SU-DHL-6 (cell line): ENCODE measurements around the gene MIEN1.
A peak's percentile ranks its signal among the peaks of the same experiment; 100 is the strongest.

Experiments used
- H2AFZ ChIP-seq: fragments of 200-600 bp; sonication (generic); 2 replicates; pipeline ENCODE4 v1.6.1; 2014; ENCODE audit warnings: low read depth, mild to moderate bottlenecking, moderate library complexity, mixed read lengths, antibody characterized with exemption, low read length; ENCODE audit not compliant: severe bottlenecking
- H3F3A ChIP-seq: fragments of 200-600 bp; shearing (Covaris generic); 2 replicates; pipeline ENCODE4 v1.6.0; 2016; ENCODE audit warnings: antibody characterized with exemption, mild to moderate bottlenecking; ENCODE audit not compliant: insufficient read depth
- H3K27ac ChIP-seq: fragments of 200-600 bp; sonication (generic); 2 replicates; pipeline ENCODE4 v1.5.1; 2016; ENCODE audit warnings: low read depth, mild to moderate bottlenecking, low read length, moderate library complexity, mixed read lengths
- H3K27me3 ChIP-seq: fragments of 200-600 bp; sonication (generic), shearing (Covaris generic); 2 replicates; pipeline ENCODE4 v1.6.0; 2014; ENCODE audit warnings: mild to moderate bottlenecking, low read length
- H3K36me3 ChIP-seq: fragments of 200-600 bp; sonication (generic); 2 replicates; pipeline ENCODE4 v1.6.1; 2014; ENCODE audit warnings: mild to moderate bottlenecking, low read length, mixed read lengths
- H3K4me2 ChIP-seq: fragments of 300-600, 200-600 bp; shearing (Covaris generic), sonication (generic); 2 replicates; pipeline ENCODE4 v1.6.0; 2014; ENCODE audit warnings: low read length, low read depth, mild to moderate bottlenecking; ENCODE audit not compliant: poor library complexity, severe bottlenecking
- H3K4me3 ChIP-seq: fragments of 200-600 bp; sonication (generic); 2 replicates; pipeline ENCODE4 v1.5.1; 2014; ENCODE audit warnings: antibody characterized with exemption, low read length, mild to moderate bottlenecking, mixed read lengths; ENCODE audit not compliant: insufficient read depth, poor library complexity, severe bottlenecking
- H3K79me2 ChIP-seq: fragments of 200-600 bp; sonication (generic); 2 replicates; pipeline ENCODE4 v1.6.1; 2014; ENCODE audit warnings: mild to moderate bottlenecking, low read length, moderate library complexity; ENCODE audit not compliant: insufficient read depth
- H3K9ac ChIP-seq: fragments of 200-600 bp; sonication (generic); 2 replicates; pipeline ENCODE4 v1.7.0; 2014; ENCODE audit warnings: mild to moderate bottlenecking, low read length
- H3K9me2 ChIP-seq: fragments of 200-600 bp; sonication (generic); replicated peaks from 2 replicates; pipeline ENCODE4 v1.6.1; 2014; ENCODE audit warnings: low read length; ENCODE audit not compliant: insufficient read depth
- H3K9me3 ChIP-seq: fragments of 200-600 bp; sonication (generic); 2 replicates; pipeline ENCODE4 v1.6.1; 2014; ENCODE audit warnings: low read length, mixed read lengths; ENCODE audit not compliant: insufficient read depth
- H4K20me1 ChIP-seq: fragments of 200-600 bp; sonication (generic); 2 replicates; pipeline ENCODE4 v1.6.1; 2014; ENCODE audit warnings: low read depth, mild to moderate bottlenecking, antibody characterized with exemption, low read length, moderate library complexity, mixed read lengths
- EZH2phosphoT487 ChIP-seq: fragments of 200-600 bp; sonication (generic), shearing (Covaris generic); conservative IDR thresholded peaks from 2 replicates; pipeline ENCODE4 v1.6.1; 2018; ENCODE audit warnings: mild to moderate bottlenecking, antibody characterized with exemption, low read length, moderate library complexity, mixed read lengths
- TF ChIP-seq, protein P1 (sequence below): fragments of 200-600 bp; sonication (generic); IDR thresholded peaks from one replicate; pipeline ENCODE4 v1.5.1; 2017; ENCODE audit warnings: antibody characterized with exemption, mild to moderate bottlenecking, low read length, moderate library complexity; ENCODE audit not compliant: insufficient read depth, poor library complexity, severe bottlenecking

The MIEN1 gene

DNA sequence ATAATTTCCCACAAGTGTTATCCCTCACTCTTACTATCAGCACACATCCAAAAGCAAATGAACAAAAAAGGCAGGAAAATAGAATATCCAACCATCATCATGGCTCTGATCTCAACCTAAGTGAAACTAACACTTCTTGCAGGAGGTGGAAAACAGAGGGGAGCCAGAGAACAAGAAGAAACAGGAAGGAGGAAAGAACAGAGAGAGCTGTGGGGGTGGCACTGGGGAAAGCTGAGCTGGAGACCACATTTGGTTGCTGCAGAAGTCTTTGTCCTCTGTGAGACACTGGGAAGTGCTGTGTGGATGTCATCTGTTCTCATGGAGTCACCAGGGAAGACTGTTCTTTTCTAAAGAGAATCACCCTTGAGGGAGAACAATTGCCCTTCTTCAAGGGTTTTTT, 42.1 kb upstream of the MIEN1 start:
- Histone ChIP-seq H3K79me2 (peaks cover 99% of the 10 kb centered on the region), H3K9me2 (no peaks in the 10 kb centered on the region), H3K4me3 (no peak overlapping the region), H3K27me3 (no peaks in the 10 kb centered on the region), H3K9ac (peak overlapping the region; percentile 67), H4K20me1 (no peaks in the 10 kb centered on the region), H2AFZ (no peak overlapping the region), H3K36me3 (peaks cover 32% of the 10 kb centered on the region), H3K9me3 (no peaks in the 10 kb centered on the region), H3F3A (peaks cover 84% of the 10 kb centered on the region), H3K4me2 (peak overlapping the region; percentile 97), H3K27ac (peak overlapping the region; percentile 95)
- TF ChIP-seq, protein P1, sequence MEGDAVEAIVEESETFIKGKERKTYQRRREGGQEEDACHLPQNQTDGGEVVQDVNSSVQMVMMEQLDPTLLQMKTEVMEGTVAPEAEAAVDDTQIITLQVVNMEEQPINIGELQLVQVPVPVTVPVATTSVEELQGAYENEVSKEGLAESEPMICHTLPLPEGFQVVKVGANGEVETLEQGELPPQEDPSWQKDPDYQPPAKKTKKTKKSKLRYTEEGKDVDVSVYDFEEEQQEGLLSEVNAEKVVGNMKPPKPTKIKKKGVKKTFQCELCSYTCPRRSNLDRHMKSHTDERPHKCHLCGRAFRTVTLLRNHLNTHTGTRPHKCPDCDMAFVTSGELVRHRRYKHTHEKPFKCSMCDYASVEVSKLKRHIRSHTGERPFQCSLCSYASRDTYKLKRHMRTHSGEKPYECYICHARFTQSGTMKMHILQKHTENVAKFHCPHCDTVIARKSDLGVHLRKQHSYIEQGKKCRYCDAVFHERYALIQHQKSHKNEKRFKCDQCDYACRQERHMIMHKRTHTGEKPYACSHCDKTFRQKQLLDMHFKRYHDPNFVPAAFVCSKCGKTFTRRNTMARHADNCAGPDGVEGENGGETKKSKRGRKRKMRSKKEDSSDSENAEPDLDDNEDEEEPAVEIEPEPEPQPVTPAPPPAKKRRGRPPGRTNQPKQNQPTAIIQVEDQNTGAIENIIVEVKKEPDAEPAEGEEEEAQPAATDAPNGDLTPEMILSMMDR = no peak
- TF ChIP-seq EZH2phosphoT487 = no peak

DNA sequence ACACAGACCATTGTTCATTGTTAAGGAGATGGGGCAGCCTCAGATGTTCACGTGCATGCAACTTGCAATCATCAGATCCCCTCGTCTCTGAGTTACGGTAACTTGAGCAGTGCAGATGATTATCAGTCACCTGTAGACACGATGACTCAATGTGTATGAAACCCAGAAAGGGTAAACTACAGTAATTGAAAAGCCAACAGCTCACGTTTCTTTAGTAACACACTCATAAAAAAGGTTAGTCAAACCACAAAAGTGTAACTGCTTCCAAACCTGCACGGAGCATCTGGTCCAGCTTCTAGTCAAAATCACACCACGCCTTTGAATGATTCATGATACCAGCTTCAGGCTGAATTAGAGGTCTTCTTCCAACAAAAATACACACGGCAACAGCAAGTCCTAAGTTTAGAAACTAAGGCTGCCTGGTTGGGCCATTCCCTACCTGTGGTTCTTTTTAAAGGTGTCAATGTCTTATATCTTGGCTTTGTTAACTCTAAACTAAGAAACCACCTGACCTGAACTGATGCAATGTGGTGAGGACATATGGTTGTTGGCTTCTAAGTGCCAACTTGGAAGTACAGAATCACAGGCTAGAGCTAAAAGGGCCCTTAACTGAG, 39.7 kb upstream of the MIEN1 start:
- H3K27ac ChIP-seq = peak overlapping the region; percentile 95
- peak overlapping the region; percentile 97 for H3K4me2 ChIP-seq
- H3K79me2 ChIP-seq = peaks cover 99% of the 10 kb centered on the region
- H3K4me3 ChIP-seq = no peak overlapping the region
- H3K9ac ChIP-seq = peak overlapping the region; percentile 67
- TF ChIP-seq EZH2phosphoT487 = no peak
- TF ChIP-seq, protein P1 = no peak
- no peaks in the 10 kb centered on the region for H3K9me3 ChIP-seq
- peaks cover 72% of the 10 kb centered on the region for H3F3A ChIP-seq
- H3K9me2 ChIP-seq = no peaks in the 10 kb centered on the region
- H3K27me3 ChIP-seq = no peaks in the 10 kb centered on the region
- no peak overlapping the region for H2AFZ ChIP-seq
- peaks cover 41% of the 10 kb centered on the region for H3K36me3 ChIP-seq
- H4K20me1 ChIP-seq = no peaks in the 10 kb centered on the region

DNA sequence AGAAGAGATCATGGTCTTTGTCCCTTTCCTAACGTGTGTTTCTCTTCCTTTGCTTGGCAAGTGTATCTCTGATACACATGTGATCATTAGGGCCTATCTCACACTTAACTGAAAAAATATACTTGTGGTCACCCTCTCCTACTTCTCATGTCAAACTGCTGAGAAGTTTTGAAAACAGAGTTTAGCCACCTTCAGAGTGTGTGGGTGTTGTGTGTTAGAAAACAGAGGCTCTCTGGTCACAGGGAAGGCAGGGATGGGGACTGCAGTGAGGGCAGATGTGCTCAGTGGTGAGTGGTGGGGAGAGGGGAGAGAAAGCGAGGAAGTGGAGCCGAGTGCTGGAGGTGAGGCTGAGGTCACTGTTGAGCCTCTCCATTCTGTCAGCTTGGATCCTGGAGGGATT, 36.8 kb upstream of the MIEN1 start:
- Histone ChIP-seq H3K27me3 (no peaks in the 10 kb centered on the region), H3K9me2 (no peaks in the 10 kb centered on the region), H3F3A (peaks cover 57% of the 10 kb centered on the region), H3K9me3 (no peaks in the 10 kb centered on the region), H4K20me1 (no peaks in the 10 kb centered on the region), H3K4me3 (no peak overlapping the region), H2AFZ (no peak overlapping the region), H3K79me2 (peaks cover 81% of the 10 kb centered on the region), H3K27ac (peak overlapping the region; percentile 58), H3K9ac (no peak overlapping the region), H3K4me2 (peak overlapping the region; percentile 2), H3K36me3 (peaks cover 39% of the 10 kb centered on the region)
- TF ChIP-seq, protein P1 = no peak
- TF ChIP-seq EZH2phosphoT487 = no peak
